ENCODE measurements around the gene UBE2H. TPM values are rescaled to one million over a fixed set of nuclear protein-coding genes. Genes with fewer than 3 reads are reported as not detected.

The UBE2H gene
- total RNA-seq, 1 experiment from 2014 or later = 75.1 TPM

DNA sequence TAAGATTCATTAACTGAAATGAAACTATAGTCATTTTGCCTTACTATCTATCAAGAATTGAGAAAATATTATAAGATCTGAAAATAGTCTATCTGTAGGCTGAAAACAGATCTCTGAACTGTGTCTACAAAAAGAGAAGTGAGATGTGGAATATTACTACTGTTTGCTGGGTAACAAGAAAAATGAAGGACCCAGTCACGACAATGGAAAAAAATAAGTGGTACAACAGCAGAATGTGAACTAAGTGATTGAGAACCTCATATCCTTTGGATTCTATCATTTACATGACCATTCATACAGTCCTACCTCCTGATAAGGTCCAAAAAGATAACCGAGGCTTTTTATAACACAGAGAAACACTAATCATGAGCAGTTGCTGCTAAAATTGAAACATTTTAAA, 94.3 kb downstream of the UBE2H start:
- Mint-ChIP-seq H3K4me3 (no peak overlapping the region), H3K36me3 (ENCODE audit: insufficient read depth in 1 of 3, low read depth in 3 of 3) (peaks cover 0 to 5% (median 2%) of the 10 kb centered on the region in 3 experiments; a peak in 3 of 7 replicates), H3K4me1 (peaks cover 47 to 56% of the 10 kb centered on the region in 2 experiments), H3K27ac (peak overlapping the region in 1 of 3 experiments; percentile 50; a peak in 1 of 7 replicates), H3K9me3 (no peaks in the 10 kb centered on the region), H3K27me3 (ENCODE audit: low read depth) (no peaks in the 10 kb centered on the region)
- no peaks in the 10 kb centered on the region for H3K79me1 ChIP-seq (ENCODE audit: insufficient read depth, low read depth, low read length, poor library complexity, severe bottlenecking)
- H3K18ac ChIP-seq (ENCODE audit: insufficient read length, low read depth, low read length) = no peak overlapping the region
- H2BK12ac ChIP-seq (ENCODE audit: insufficient read length, low read depth, low read length) = no peak overlapping the region
- H3K4me2 ChIP-seq (ENCODE audit: insufficient read depth, insufficient read length, low read length) = no peak overlapping the region
- no peak overlapping the region for H4K5ac ChIP-seq (ENCODE audit: insufficient read length, low read depth, low read length)
- no CpG with 5 or more reads among the region's 2 CpGs for WGBS (ENCODE audit: extremely low coverage, insufficient read length, low lambda C conversion rate)
- H2BK20ac ChIP-seq (ENCODE audit: low read depth, low read length, poor library complexity, severe bottlenecking) = no peak overlapping the region
- no peaks in the 10 kb centered on the region for H3K9me3 ChIP-seq (ENCODE audit: control insufficient read depth, low read depth, low read length)
- H3K23me2 ChIP-seq (ENCODE audit: insufficient read length, low read depth, low read length, poor library complexity, severe bottlenecking) = no peaks in the 10 kb centered on the region
- H4K20me1 ChIP-seq (ENCODE audit: control insufficient read depth, insufficient read depth, insufficient read length) = no peaks in the 10 kb centered on the region
- no peaks in the 10 kb centered on the region; the same call in 1 of the 2 replicates for H3K79me2 ChIP-seq (ENCODE audit: insufficient read depth, low read length)
- no peak overlapping the region for H3K27ac ChIP-seq (ENCODE audit: insufficient read length, low read depth, low read length)
- H3K14ac ChIP-seq (ENCODE audit: insufficient read depth, low read length) = no peak overlapping the region
- no peak for DNase-seq
- H3K4me1 ChIP-seq (ENCODE audit: insufficient read depth, low read length) = peaks cover 11% of the 10 kb centered on the region; the same call in 1 of the 2 replicates
- no peak overlapping the region for H2AFZ ChIP-seq (ENCODE audit: low read length)
- H2AK5ac ChIP-seq (ENCODE audit: insufficient read length, low read length) = no peak overlapping the region
- no peak overlapping the region for H2BK120ac ChIP-seq (ENCODE audit: low read depth, low read length, poor library complexity, severe bottlenecking)
- TF ChIP-seq, protein P1, sequence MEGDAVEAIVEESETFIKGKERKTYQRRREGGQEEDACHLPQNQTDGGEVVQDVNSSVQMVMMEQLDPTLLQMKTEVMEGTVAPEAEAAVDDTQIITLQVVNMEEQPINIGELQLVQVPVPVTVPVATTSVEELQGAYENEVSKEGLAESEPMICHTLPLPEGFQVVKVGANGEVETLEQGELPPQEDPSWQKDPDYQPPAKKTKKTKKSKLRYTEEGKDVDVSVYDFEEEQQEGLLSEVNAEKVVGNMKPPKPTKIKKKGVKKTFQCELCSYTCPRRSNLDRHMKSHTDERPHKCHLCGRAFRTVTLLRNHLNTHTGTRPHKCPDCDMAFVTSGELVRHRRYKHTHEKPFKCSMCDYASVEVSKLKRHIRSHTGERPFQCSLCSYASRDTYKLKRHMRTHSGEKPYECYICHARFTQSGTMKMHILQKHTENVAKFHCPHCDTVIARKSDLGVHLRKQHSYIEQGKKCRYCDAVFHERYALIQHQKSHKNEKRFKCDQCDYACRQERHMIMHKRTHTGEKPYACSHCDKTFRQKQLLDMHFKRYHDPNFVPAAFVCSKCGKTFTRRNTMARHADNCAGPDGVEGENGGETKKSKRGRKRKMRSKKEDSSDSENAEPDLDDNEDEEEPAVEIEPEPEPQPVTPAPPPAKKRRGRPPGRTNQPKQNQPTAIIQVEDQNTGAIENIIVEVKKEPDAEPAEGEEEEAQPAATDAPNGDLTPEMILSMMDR (conservative IDR thresholded peaks at IDR 0.05) = no peak
- H3K4ac ChIP-seq (ENCODE audit: low read depth, low read length) = no peak overlapping the region
- no peak overlapping the region for H4K8ac ChIP-seq (replicated peaks; ENCODE audit: insufficient read length, low read depth, low read length)
- H4K91ac ChIP-seq (ENCODE audit: insufficient read length, low read depth, low read length) = no peak overlapping the region
- H3K23ac ChIP-seq (ENCODE audit: insufficient read length, low read depth, low read length) = no peak overlapping the region
- H3K9ac ChIP-seq (ENCODE audit: extremely low read depth, insufficient read length, low read length) = no peak overlapping the region
- H3K56ac ChIP-seq (ENCODE audit: insufficient read length, low read depth, low read length) = no peak overlapping the region
- no peak overlapping the region for H2BK15ac ChIP-seq (ENCODE audit: low read depth, low read length)
- H3K27me3 ChIP-seq (ENCODE audit: insufficient read depth, low read length) = no peaks in the 10 kb centered on the region
- no peak overlapping the region for H2BK5ac ChIP-seq (ENCODE audit: insufficient read length, low read length)
- no peak overlapping the region for H3T11ph ChIP-seq (ENCODE audit: low read length)
